ENCODE results near the gene CEP89.

- TF ChIP-seq, protein P1, sequence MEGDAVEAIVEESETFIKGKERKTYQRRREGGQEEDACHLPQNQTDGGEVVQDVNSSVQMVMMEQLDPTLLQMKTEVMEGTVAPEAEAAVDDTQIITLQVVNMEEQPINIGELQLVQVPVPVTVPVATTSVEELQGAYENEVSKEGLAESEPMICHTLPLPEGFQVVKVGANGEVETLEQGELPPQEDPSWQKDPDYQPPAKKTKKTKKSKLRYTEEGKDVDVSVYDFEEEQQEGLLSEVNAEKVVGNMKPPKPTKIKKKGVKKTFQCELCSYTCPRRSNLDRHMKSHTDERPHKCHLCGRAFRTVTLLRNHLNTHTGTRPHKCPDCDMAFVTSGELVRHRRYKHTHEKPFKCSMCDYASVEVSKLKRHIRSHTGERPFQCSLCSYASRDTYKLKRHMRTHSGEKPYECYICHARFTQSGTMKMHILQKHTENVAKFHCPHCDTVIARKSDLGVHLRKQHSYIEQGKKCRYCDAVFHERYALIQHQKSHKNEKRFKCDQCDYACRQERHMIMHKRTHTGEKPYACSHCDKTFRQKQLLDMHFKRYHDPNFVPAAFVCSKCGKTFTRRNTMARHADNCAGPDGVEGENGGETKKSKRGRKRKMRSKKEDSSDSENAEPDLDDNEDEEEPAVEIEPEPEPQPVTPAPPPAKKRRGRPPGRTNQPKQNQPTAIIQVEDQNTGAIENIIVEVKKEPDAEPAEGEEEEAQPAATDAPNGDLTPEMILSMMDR (IDR thresholded peaks at IDR 0.05 in 8 of 11, conservative IDR thresholded peaks at IDR 0.05 in 3 of 11), result no peak
- TF ChIP-seq POLR2A (IDR thresholded peaks at IDR 0.05) (no peak), POLR2AphosphoS5 (IDR thresholded peaks at IDR 0.05) (no peak)
Observed at GRCh38 chr19:32876919-32877285, 94.9 kb downstream of the CEP89 start.
